ENCODE data around the gene SSH2. TPM values are rescaled to one million over a fixed set of nuclear protein-coding genes. Genes with fewer than 3 reads are reported as not detected.
A peak's percentile ranks its signal among the peaks of the same experiment; 100 is the strongest.

Gene SSH2
- total RNA-seq, 1 experiment from 2014 or later = 22.9 TPM

- no peaks in the 10 kb centered on the region for H3K27me3 Mint-ChIP-seq (ENCODE audit: unreplicated experiment)
- intact Hi-C loops (cut with micrococcal nuclease; ENCODE audit: unreplicated experiment) = no loop called here
- no peaks in the 10 kb centered on the region for H3K9me3 Mint-ChIP-seq (ENCODE audit: low read depth, unreplicated experiment)
- BruUV-seq (replicated peaks) = no TSS peak
- H3K27ac Mint-ChIP-seq (ENCODE audit: unreplicated experiment) = no peak overlapping the region
- H3K36me3 Mint-ChIP-seq (ENCODE audit: insufficient read depth, unreplicated experiment) = peaks cover 6% of the 10 kb centered on the region
- no peak for TF ChIP-seq CTCF (IDR thresholded peaks at IDR 0.05; ENCODE audit: unreplicated experiment)
- H3K4me3 Mint-ChIP-seq (ENCODE audit: low read depth, unreplicated experiment) = no peak overlapping the region
- no peak for DNase-seq
- H3K4me1 Mint-ChIP-seq (ENCODE audit: low read depth, unreplicated experiment) = peaks cover 18% of the 10 kb centered on the region
- CTCF ChIA-PET = interaction anchor here (0.8 kb wide), 1 partner anchor 12 kb away, joined by 3 read pairs; no protein-coding TSS in a partner anchor
Measured at GRCh38 chr17:29748400-29748799, 181.6 kb downstream of the SSH2 start.

- Mint-ChIP-seq H3K4me1 (ENCODE audit: low read depth, unreplicated experiment) (peaks cover 18% of the 10 kb centered on the region), H3K4me3 (ENCODE audit: low read depth, unreplicated experiment) (no peak overlapping the region), H3K27me3 (ENCODE audit: unreplicated experiment) (no peaks in the 10 kb centered on the region), H3K36me3 (ENCODE audit: insufficient read depth, unreplicated experiment) (peaks cover 6% of the 10 kb centered on the region), H3K27ac (ENCODE audit: unreplicated experiment) (no peak overlapping the region), H3K9me3 (ENCODE audit: low read depth, unreplicated experiment) (no peaks in the 10 kb centered on the region)
- no peak for TF ChIP-seq CTCF (IDR thresholded peaks at IDR 0.05; ENCODE audit: unreplicated experiment)
- CTCF ChIA-PET = interaction anchor here (0.8 kb wide), 1 partner anchor 13 kb away, joined by 3 read pairs; no protein-coding TSS in a partner anchor
- no peak for DNase-seq
- intact Hi-C loops (cut with micrococcal nuclease; ENCODE audit: unreplicated experiment) = no loop called here
- BruUV-seq (replicated peaks) = no TSS peak
Measured at GRCh38 chr17:29747660-29748059, 182.4 kb downstream of the SSH2 start.

GRCh38 chr17:29746669-29747068 is 183.4 kb downstream of the SSH2 start:
- intact Hi-C loops (cut with micrococcal nuclease; ENCODE audit: unreplicated experiment) = no loop called here
- CTCF ChIA-PET = no interaction called here
- Mint-ChIP-seq H3K9me3 (ENCODE audit: low read depth, unreplicated experiment) (no peaks in the 10 kb centered on the region), H3K4me3 (ENCODE audit: low read depth, unreplicated experiment) (no peak overlapping the region), H3K36me3 (ENCODE audit: insufficient read depth, unreplicated experiment) (peaks cover 6% of the 10 kb centered on the region), H3K27ac (ENCODE audit: unreplicated experiment) (no peak overlapping the region), H3K4me1 (ENCODE audit: low read depth, unreplicated experiment) (peaks cover 18% of the 10 kb centered on the region), H3K27me3 (ENCODE audit: unreplicated experiment) (no peaks in the 10 kb centered on the region)
- TF ChIP-seq CTCF (IDR thresholded peaks at IDR 0.05; ENCODE audit: unreplicated experiment) = no peak
- BruUV-seq (replicated peaks) = no TSS peak
- DNase-seq = no peak

- CTCF ChIA-PET = interaction anchor here (0.6 to 0.9 kb wide), 2 partner anchors 17 to 52 kb away, joined by 4 read pairs; no protein-coding TSS in a partner anchor
- H3K4me3 Mint-ChIP-seq (ENCODE audit: low read depth, unreplicated experiment) = peak overlapping the region; percentile 28
- peaks cover 6% of the 10 kb centered on the region for H3K36me3 Mint-ChIP-seq (ENCODE audit: insufficient read depth, unreplicated experiment)
- H3K9me3 Mint-ChIP-seq (ENCODE audit: low read depth, unreplicated experiment) = no peaks in the 10 kb centered on the region
- H3K4me1 Mint-ChIP-seq (ENCODE audit: low read depth, unreplicated experiment) = peaks cover 18% of the 10 kb centered on the region
- no TSS peak for BruUV-seq (replicated peaks)
- no peaks in the 10 kb centered on the region for H3K27me3 Mint-ChIP-seq (ENCODE audit: unreplicated experiment)
- TF ChIP-seq CTCF (IDR thresholded peaks at IDR 0.05; ENCODE audit: unreplicated experiment) = no peak
- intact Hi-C loops (cut with micrococcal nuclease; ENCODE audit: unreplicated experiment) = loop anchor here (5.0 kb wide), 2 partner anchors 33 to 47 kb away; no protein-coding TSS in a partner anchor
- H3K27ac Mint-ChIP-seq (ENCODE audit: unreplicated experiment) = peak overlapping the region; percentile 92
- no peak for DNase-seq
Measured at GRCh38 chr17:29744121-29744520, 185.9 kb downstream of the SSH2 start.

All from Calu3 (cell line).